T-cell (primary cell): ENCODE data around the gene SRM. TPM values are rescaled to one million over a fixed set of nuclear protein-coding genes. Genes with fewer than 3 reads are reported as not detected.
"Not testable (repeated sequence)": the region's sequence is repeated elsewhere in the genome, so short reads cannot be mapped to it uniquely, and the experiment has no call there.

ENCODE experiments used
- ATAC-seq, 4 experiments: fragments of 200-7000 bp in 3 of 4; fragments of 150-1000 bp in 1 of 4; cut with Tn5 transposase; replicated peaks in 1 of 4; 1 replicate in 3 of 4; 2 replicates in 1 of 4; pipeline ENCODE4 v1.10.0; 2021; ENCODE audit warnings: moderate library complexity in 3 of 4, mild to moderate bottlenecking in 2 of 4, moderate number of reproducible peaks in 1 of 4
- CTCF ChIA-PET, 2 donors: fragments of 300-600 bp; sonication (Branson Sonifier 250); formaldehyde crosslinking; loops; one replicate each; lab custom pipeline; 2022; ENCODE audit warnings: antibody characterized with exemption in 2 of 2; lab: Charles Lee
- POLR2A ChIA-PET, 2 donors: fragments of 300-600 bp; sonication (Branson Sonifier 250); formaldehyde crosslinking; loops; one replicate each; lab custom pipeline; 2022; ENCODE audit warnings: antibody characterized with exemption in 2 of 2; lab: Charles Lee
- DNase-seq, 35 experiments: peaks; one replicate each; pipeline versions ENCODE4 v3.0.0 to v3.0.0-alpha.2; 2013 to 2023
- H3K27ac ChIP-seq: one replicate; pipeline ENCODE4 v1.5.1; 2013; ENCODE audit warnings: low read length
- H3K27me3 ChIP-seq, 2 experiments: replicated peaks in 1 of 2; 1 replicate in 1 of 2; 2 replicates in 1 of 2; pipeline versions ENCODE4 v1.6.1 to v1.7.0; 2013; ENCODE audit warnings: low read length in 1 of 2, mixed read lengths in 1 of 2; ENCODE audit not compliant: control insufficient read depth in 2 of 2, insufficient read depth in 2 of 2; ENCODE audit errors: extremely low read depth in 1 of 2
- H3K36me3 ChIP-seq, 2 donors: 1 replicate in 1 of 2; 2 replicates in 1 of 2; pipeline versions ENCODE4 v1.6.1 to v1.7.0; 2013; ENCODE audit warnings: low read length in 1 of 2; ENCODE audit not compliant: control insufficient read depth in 2 of 2, insufficient read depth in 1 of 2; ENCODE audit errors: extremely low read depth in 1 of 2
- H3K4me1 ChIP-seq, 2 experiments: 1 replicate in 1 of 2; 2 replicates in 1 of 2; pipeline versions ENCODE4 v1.6.1 to v1.7.0; 2013; ENCODE audit warnings: low read length in 2 of 2, mixed read lengths in 1 of 2; ENCODE audit not compliant: insufficient read depth in 2 of 2, control insufficient read depth in 1 of 2; ENCODE audit errors: extremely low read depth in 1 of 2
- H3K4me3 ChIP-seq, 2 donors: 1 replicate in 1 of 2; 2 replicates in 1 of 2; pipeline versions ENCODE4 v1.5.1 to v1.7.0; 2013; ENCODE audit warnings: mild to moderate bottlenecking in 2 of 2, low read length in 1 of 2, moderate library complexity in 1 of 2; ENCODE audit not compliant: control insufficient read depth in 1 of 2; ENCODE audit errors: extremely low read depth in 1 of 2
- H3K9me3 ChIP-seq: 2 replicates; pipeline ENCODE4 v1.7.0; 2013
- H3K27ac Mint-ChIP-seq, 2 donors: one replicate each; pipeline ENCODE4 v1.8.0; 2020 to 2021; ENCODE audit warnings: mild to moderate bottlenecking in 2 of 2, mixed read lengths in 2 of 2
- H3K27me3 Mint-ChIP-seq, 2 donors: one replicate each; pipeline ENCODE4 v1.8.0; 2021 to 2022; ENCODE audit warnings: mixed read lengths in 2 of 2
- H3K36me3 Mint-ChIP-seq: one replicate; pipeline ENCODE4 v1.8.0; 2021; ENCODE audit warnings: mixed read lengths
- H3K4me1 Mint-ChIP-seq, 3 donors: one replicate each; pipeline ENCODE4 v1.8.0; 2020 to 2022; ENCODE audit warnings: mixed read lengths in 3 of 3, mild to moderate bottlenecking in 1 of 3
- H3K4me3 Mint-ChIP-seq, 3 donors: one replicate each; pipeline ENCODE4 v1.8.0; 2020 to 2022; ENCODE audit warnings: mild to moderate bottlenecking in 3 of 3, mixed read lengths in 3 of 3, moderate library complexity in 3 of 3
- H3K9me3 Mint-ChIP-seq, 3 donors: one replicate each; pipeline ENCODE4 v1.8.0; 2020 to 2022; ENCODE audit warnings: mixed read lengths in 3 of 3
- WGBS: methylation state at CpG from one replicate; pipeline ENCODE4 v1.1.5; 2013; ENCODE audit warnings: missing lambda C conversion rate; ENCODE audit not compliant: insufficient coverage; 5-methylcytosine and 5-hydroxymethylcytosine counted together
- total RNA-seq, 35 experiments: library from RNA in 6 of 35; stranded (reverse) in 6 of 35; fragments of 120-200 nt in 1 of 35; gene quantifications; one replicate each; pipeline versions ENCODE4 v1.2.1 to v1.2.4 and lab custom pipeline; 2013 to 2026

SRM gene
- total RNA-seq, 5 donors from 2014 or later (not counting 1 experiment from before 2014, with no cell fraction given), result 38.0 to 78.5 (median 72.4) TPM

GRCh38 chr1:11051781-11052511 lies 7.9 kb downstream of the SRM start:
- no peak overlapping the region for H3K4me3 Mint-ChIP-seq
- H3K27me3 Mint-ChIP-seq, result no peaks in the 10 kb centered on the region
- Histone ChIP-seq H3K4me3 (no peak overlapping the region), H3K4me1 (peaks cover 0 to 6% of the 10 kb centered on the region in 2 experiments), H3K27me3 (peaks cover 0 to 2% of the 10 kb centered on the region in 2 experiments), H3K9me3 (no peaks in the 10 kb centered on the region), H3K27ac (no peak overlapping the region), H3K36me3 (peaks cover 7 to 13% of the 10 kb centered on the region in 2 donors)
- CTCF ChIA-PET, result no interaction called here
- no peak overlapping the region for H3K27ac Mint-ChIP-seq
- WGBS, result 40% methylated on average over 1 of the region's 19 CpGs
- POLR2A ChIA-PET, result no interaction called here
- DNase-seq (no peak), ATAC-seq (peak in 1 of 4 experiments; percentile 14)
- H3K9me3 Mint-ChIP-seq, result no peaks in the 10 kb centered on the region
- peaks cover 0 to 2% (median 0%) of the 10 kb centered on the region in 3 donors for H3K4me1 Mint-ChIP-seq
- peaks cover 4% of the 10 kb centered on the region for H3K36me3 Mint-ChIP-seq

- H3K4me3 Mint-ChIP-seq, H3K4me1 ChIP-seq, H3K27me3 Mint-ChIP-seq, DNase-seq, H3K27me3 ChIP-seq, H3K9me3 Mint-ChIP-seq, H3K27ac ChIP-seq, H3K4me1 Mint-ChIP-seq, H3K27ac Mint-ChIP-seq, H3K36me3 Mint-ChIP-seq, H3K9me3 ChIP-seq, CTCF ChIA-PET, H3K4me3 ChIP-seq, ATAC-seq, H3K36me3 ChIP-seq: not testable (repeated sequence)
- 100% methylated on average over 2 of the region's 10 CpGs for WGBS
- POLR2A ChIA-PET, result interaction anchor here in 1 of 2 donors (0.6 kb wide), 1 partner anchor 166 kb away, joined by 4 read pairs; no protein-coding TSS in a partner anchor
These were observed 8.7 kb downstream of the SRM start for GRCh38 chr1:11051121-11051520.

- H3K27me3 Mint-ChIP-seq, result no peaks in the 10 kb centered on the region
- ATAC-seq (no peak), DNase-seq (no peak)
- Histone ChIP-seq H3K27me3 (peaks cover 0 to 3% of the 10 kb centered on the region in 2 experiments), H3K4me1 (no peaks in the 10 kb centered on the region), H3K9me3 (no peaks in the 10 kb centered on the region), H3K4me3 (no peak within 1 kb of the TSS), H3K36me3 (no peaks in the 10 kb centered on the region), H3K27ac (no peak within 1 kb of the TSS)
- 88% methylated on average over 28 of the region's 28 CpGs for WGBS
- H3K4me3 Mint-ChIP-seq, result no peak within 1 kb of the TSS
- ChIA-PET CTCF (no interaction called here), POLR2A (no interaction called here)
- H3K9me3 Mint-ChIP-seq, result no peaks in the 10 kb centered on the region
- H3K27ac Mint-ChIP-seq, result no peak within 1 kb of the TSS
- H3K4me1 Mint-ChIP-seq, result no peaks in the 10 kb centered on the region
- H3K36me3 Mint-ChIP-seq, result no peaks in the 10 kb centered on the region
These were observed 13.0 kb downstream of the SRM start, which contains the start of gene MASP2 for GRCh38 chr1:11046625-11047365. Gene MASP2 (minus strand): TSS chr1:11047239. CDS start chr1:11047207, 32 bp downstream.

- H3K4me3 Mint-ChIP-seq, result no peak overlapping the region
- ATAC-seq (no peak), DNase-seq (no peak)
- H3K27me3 Mint-ChIP-seq, result no peaks in the 10 kb centered on the region
- no peak overlapping the region for H3K27ac Mint-ChIP-seq
- no peaks in the 10 kb centered on the region for H3K36me3 ChIP-seq
- peaks cover 0 to 3% of the 10 kb centered on the region in 2 experiments for H3K27me3 ChIP-seq
- ChIA-PET CTCF (interaction anchor here in 1 of 2 donors (0.6 kb wide), 1 partner anchor 8 kb away, joined by 9 read pairs; no protein-coding TSS in a partner anchor), POLR2A (no interaction called here)
- H3K9me3 Mint-ChIP-seq, result no peaks in the 10 kb centered on the region
- no peaks in the 10 kb centered on the region for H3K4me1 ChIP-seq
- 91% methylated on average over 8 of the region's 8 CpGs for whole genome bisulfite sequencing
- no peaks in the 10 kb centered on the region for H3K36me3 Mint-ChIP-seq
- H3K4me1 Mint-ChIP-seq, result no peaks in the 10 kb centered on the region
- no peak overlapping the region for H3K4me3 ChIP-seq
- H3K27ac ChIP-seq, result no peak overlapping the region
- H3K9me3 ChIP-seq, result no peaks in the 10 kb centered on the region
These were observed 13.6 kb downstream of the SRM start for GRCh38 chr1:11046270-11046566.

GRCh38 chr1:11045428-11046269 lies 14.2 kb downstream of the SRM start:
- no peaks in the 10 kb centered on the region for H3K36me3 ChIP-seq
- H3K9me3 ChIP-seq, result no peaks in the 10 kb centered on the region
- ATAC-seq (no peak), DNase-seq (no peak)
- Mint-ChIP-seq H3K36me3 (no peaks in the 10 kb centered on the region), H3K27me3 (no peaks in the 10 kb centered on the region), H3K4me3 (no peak overlapping the region), H3K4me1 (no peaks in the 10 kb centered on the region), H3K27ac (no peak overlapping the region), H3K9me3 (no peaks in the 10 kb centered on the region)
- 76% methylated on average over 22 of the region's 32 CpGs for WGBS
- peaks cover 0 to 3% of the 10 kb centered on the region in 2 experiments for H3K27me3 ChIP-seq
- ChIA-PET POLR2A (no interaction called here), CTCF (interaction anchor here in 1 of 2 donors (0.6 kb wide), 1 partner anchor 8 kb away, joined by 9 read pairs; no protein-coding TSS in a partner anchor)
- H3K4me3 ChIP-seq, result no peak overlapping the region
- H3K4me1 ChIP-seq, result no peaks in the 10 kb centered on the region
- no peak overlapping the region for H3K27ac ChIP-seq

GRCh38 chr1:11044849-11045427 lies 14.9 kb downstream of the SRM start:
- ATAC-seq, result no peak

More at GRCh38 chr1:11044849-11045427, 14.9 kb downstream of the SRM start:
- Histone ChIP-seq H3K4me3 (no peak overlapping the region), H3K9me3 (no peaks in the 10 kb centered on the region), H3K27me3 (peaks cover 0 to 3% of the 10 kb centered on the region in 2 experiments), H3K27ac (no peak overlapping the region), H3K36me3 (no peaks in the 10 kb centered on the region), H3K4me1 (no peaks in the 10 kb centered on the region)
- Mint-ChIP-seq H3K27me3 (no peaks in the 10 kb centered on the region), H3K9me3 (no peaks in the 10 kb centered on the region), H3K4me3 (no peak overlapping the region), H3K27ac (no peak overlapping the region), H3K36me3 (no peaks in the 10 kb centered on the region), H3K4me1 (no peaks in the 10 kb centered on the region)
- CTCF ChIA-PET, result no interaction called here
- DNase-seq, result no peak
- WGBS, result 82% methylated on average over 16 of the region's 16 CpGs
- POLR2A ChIA-PET, result no interaction called here
